Neural cell (in vitro differentiated cells): Measurements from ENCODE around the gene VWA8. TPM values are rescaled to one million over a fixed set of nuclear protein-coding genes. Genes with fewer than 3 reads are reported as not detected.
A peak's percentile ranks its signal among the peaks of the same experiment; 100 is the strongest.

Experiments
- H2AFZ ChIP-seq: fragments of 200-600, 300-800 bp; sonication (generic), shearing (Covaris generic); 2 replicates; pipeline ENCODE4 v1.6.0; 2014; ENCODE audit warnings: low read depth, mild to moderate bottlenecking, antibody characterized with exemption, low read length, moderate library complexity
- H3F3A ChIP-seq: fragments of 200-600 bp; shearing (Covaris generic); 2 replicates; pipeline ENCODE4 v1.6.1; 2016; ENCODE audit warnings: mild to moderate bottlenecking, moderate library complexity, mixed read lengths, antibody characterized with exemption, low read length; ENCODE audit not compliant: insufficient read depth, poor library complexity, severe bottlenecking
- H3K27ac ChIP-seq: fragments of 200-600, 300-800 bp; sonication (generic), shearing (Covaris generic); 2 replicates; pipeline ENCODE4 v1.5.1; 2014; ENCODE audit warnings: mild to moderate bottlenecking, low read length, moderate library complexity
- H3K27me3 ChIP-seq: fragments of 300-800, 200-600 bp; sonication (generic), shearing (Covaris generic); 2 replicates; pipeline ENCODE4 v1.6.0; 2014; ENCODE audit warnings: mild to moderate bottlenecking, low read depth, low read length, moderate library complexity; ENCODE audit not compliant: insufficient read depth
- H3K36me3 ChIP-seq: fragments of 300-800, 200-600 bp; sonication (generic), shearing (Covaris generic); 2 replicates; pipeline ENCODE4 v1.5.1; 2014; ENCODE audit warnings: mild to moderate bottlenecking, antibody characterized with exemption, low read length, moderate library complexity; ENCODE audit not compliant: insufficient read depth
- H3K4me2 ChIP-seq: fragments of 300-800, 200-600 bp; sonication (generic), shearing (Covaris generic); 2 replicates; pipeline ENCODE4 v1.6.0; 2014; ENCODE audit warnings: mild to moderate bottlenecking, low read length
- H3K4me3 ChIP-seq: fragments of 300-800, 200-600 bp; sonication (generic), shearing (Covaris generic); 2 replicates; pipeline ENCODE4 v1.5.1; 2014; ENCODE audit warnings: mild to moderate bottlenecking, low read length, moderate library complexity
- H3K79me2 ChIP-seq: fragments of 200-600 bp; shearing (Covaris generic); replicated peaks from 2 replicates; pipeline ENCODE4 v1.6.0; 2014; ENCODE audit warnings: mild to moderate bottlenecking, low read length, moderate library complexity; ENCODE audit not compliant: insufficient read depth
- H3K9ac ChIP-seq: fragments of 300-800, 200-600 bp; sonication (generic), shearing (Covaris generic); 2 replicates; pipeline ENCODE4 v1.6.1; 2016; ENCODE audit warnings: mild to moderate bottlenecking, low read length, mixed read lengths
- H3K9me2 ChIP-seq: fragments of 200-600 bp; shearing (Covaris generic); 2 replicates; pipeline ENCODE4 v1.6.1; 2016; ENCODE audit warnings: mild to moderate bottlenecking, low read length, mixed read lengths; ENCODE audit not compliant: insufficient read depth
- H3K9me3 ChIP-seq: fragments of 200-600, 300-800 bp; sonication (generic), shearing (Covaris generic); 2 replicates; pipeline ENCODE4 v1.6.1; 2016; ENCODE audit warnings: mild to moderate bottlenecking, mixed run types, low read length, moderate library complexity, mixed read lengths
- H4K20me1 ChIP-seq: fragments of 200-600 bp; shearing (Covaris generic); 2 replicates; pipeline ENCODE4 v1.6.1; 2016; ENCODE audit warnings: mild to moderate bottlenecking, mixed run types; ENCODE audit not compliant: insufficient read depth
- EP300 ChIP-seq: fragments of 450-650 bp; conservative IDR thresholded peaks from 2 replicates; pipeline ENCODE4 v1.6.1; 2014; ENCODE audit warnings: antibody characterized with exemption, mild to moderate bottlenecking, moderate library complexity; ENCODE audit not compliant: poor library complexity, severe bottlenecking
- EZH2 ChIP-seq: fragments of 200-600, 300-800 bp; shearing (Covaris generic), sonication (generic); IDR thresholded peaks from 2 replicates; pipeline ENCODE4 v1.6.1; 2014; ENCODE audit warnings: antibody characterized with exemption, low read length, borderline replicate concordance, mild to moderate bottlenecking; ENCODE audit not compliant: insufficient read depth, poor library complexity, severe bottlenecking
- MXI1 ChIP-seq: fragments of 450-650 bp; conservative IDR thresholded peaks from 2 replicates; pipeline ENCODE4 v1.6.1; 2014; ENCODE audit warnings: antibody characterized with exemption, mild to moderate bottlenecking; ENCODE audit not compliant: poor library complexity, severe bottlenecking
- POLR2AphosphoS5 ChIP-seq: IDR thresholded peaks from 2 replicates; pipeline ENCODE4 v1.6.1; 2012
- RAD21 ChIP-seq: fragments of 450-650 bp; conservative IDR thresholded peaks from 2 replicates; pipeline ENCODE4 v1.6.1; 2014; ENCODE audit warnings: antibody characterized with exemption, mild to moderate bottlenecking, moderate library complexity
- SMC3 ChIP-seq: fragments of 450-650 bp; conservative IDR thresholded peaks from 2 replicates; pipeline ENCODE4 v1.6.1; 2014; ENCODE audit warnings: antibody characterized with exemption, mild to moderate bottlenecking, moderate library complexity; ENCODE audit not compliant: poor library complexity
- TAF1 ChIP-seq: IDR thresholded peaks from 2 replicates; pipeline ENCODE4 v1.6.1; 2012; ENCODE audit warnings: low read depth
- polyA plus RNA-seq: library from polyadenylated mRNA; depleted of rRNA; stranded (reverse); fragments of >200 nt; gene quantifications from 2 replicates; pipeline ENCODE4 v1.2.3, GENCODE V29; 2014
- TF ChIP-seq, protein P1 (sequence below): fragments of 450-650 bp; IDR thresholded peaks from 2 replicates; pipeline ENCODE4 v1.5.1; 2014; ENCODE audit warnings: antibody characterized with exemption, mild to moderate bottlenecking, moderate library complexity; ENCODE audit not compliant: poor library complexity, severe bottlenecking
- TF ChIP-seq, protein P2 (sequence below): IDR thresholded peaks from 2 replicates; pipeline ENCODE4 v1.6.1; 2012; ENCODE audit warnings: borderline replicate concordance

VWA8 gene
- polyA plus RNA-seq, 1 donor from 2014 or later: 3.6 TPM

DNA sequence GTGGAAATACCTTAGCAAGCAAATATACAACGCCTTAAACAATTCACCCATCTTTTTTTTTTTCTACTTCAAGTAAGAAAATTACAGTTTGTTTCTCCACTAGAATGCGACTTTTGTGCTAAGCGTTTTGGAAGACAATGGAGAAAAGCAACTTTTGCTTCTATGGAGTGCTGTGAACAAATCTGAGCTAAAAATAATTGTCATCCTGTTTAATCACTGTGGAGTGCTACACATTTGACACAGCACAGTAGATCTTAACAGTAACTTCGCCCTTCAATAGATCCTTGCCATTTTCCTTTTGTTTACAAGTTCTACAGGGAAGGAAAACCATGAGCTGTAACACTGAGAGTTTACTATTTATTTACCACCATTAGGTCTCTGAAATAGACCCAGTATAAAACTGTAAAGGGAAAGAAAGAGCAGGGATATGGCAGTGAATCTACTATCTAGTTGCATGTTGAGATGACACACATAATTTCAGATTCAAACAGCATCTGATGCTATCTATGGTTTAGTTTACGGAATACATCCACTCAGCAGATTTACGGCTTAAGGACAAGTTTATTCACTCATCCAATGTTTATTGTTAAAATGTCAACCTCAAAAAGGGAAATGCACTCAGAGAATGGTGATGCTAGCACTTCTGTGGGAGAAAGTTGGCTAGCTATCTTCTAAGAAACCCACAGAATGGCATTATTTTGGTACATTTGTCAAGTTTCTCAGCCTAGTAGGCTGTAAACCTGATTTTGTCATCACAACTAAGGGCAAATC, 175.3 kb downstream of the VWA8 start:
- H3K4me2 ChIP-seq: no peak overlapping the region
- no peak overlapping the region for H3K9ac ChIP-seq
- no peaks in the 10 kb centered on the region for H3K79me2 ChIP-seq
- H3K4me3 ChIP-seq: no peak overlapping the region
- H3F3A ChIP-seq: no peaks in the 10 kb centered on the region
- no peaks in the 10 kb centered on the region for H3K9me3 ChIP-seq
- no peaks in the 10 kb centered on the region for H3K9me2 ChIP-seq
- TF ChIP-seq, protein P1, sequence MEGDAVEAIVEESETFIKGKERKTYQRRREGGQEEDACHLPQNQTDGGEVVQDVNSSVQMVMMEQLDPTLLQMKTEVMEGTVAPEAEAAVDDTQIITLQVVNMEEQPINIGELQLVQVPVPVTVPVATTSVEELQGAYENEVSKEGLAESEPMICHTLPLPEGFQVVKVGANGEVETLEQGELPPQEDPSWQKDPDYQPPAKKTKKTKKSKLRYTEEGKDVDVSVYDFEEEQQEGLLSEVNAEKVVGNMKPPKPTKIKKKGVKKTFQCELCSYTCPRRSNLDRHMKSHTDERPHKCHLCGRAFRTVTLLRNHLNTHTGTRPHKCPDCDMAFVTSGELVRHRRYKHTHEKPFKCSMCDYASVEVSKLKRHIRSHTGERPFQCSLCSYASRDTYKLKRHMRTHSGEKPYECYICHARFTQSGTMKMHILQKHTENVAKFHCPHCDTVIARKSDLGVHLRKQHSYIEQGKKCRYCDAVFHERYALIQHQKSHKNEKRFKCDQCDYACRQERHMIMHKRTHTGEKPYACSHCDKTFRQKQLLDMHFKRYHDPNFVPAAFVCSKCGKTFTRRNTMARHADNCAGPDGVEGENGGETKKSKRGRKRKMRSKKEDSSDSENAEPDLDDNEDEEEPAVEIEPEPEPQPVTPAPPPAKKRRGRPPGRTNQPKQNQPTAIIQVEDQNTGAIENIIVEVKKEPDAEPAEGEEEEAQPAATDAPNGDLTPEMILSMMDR: no peak
- TF ChIP-seq TAF1 (no peak), RAD21 (no peak), SMC3 (no peak), EZH2 (no peak), POLR2AphosphoS5 (no peak), MXI1 (no peak), EP300 (no peak)
- TF ChIP-seq, protein P2, sequence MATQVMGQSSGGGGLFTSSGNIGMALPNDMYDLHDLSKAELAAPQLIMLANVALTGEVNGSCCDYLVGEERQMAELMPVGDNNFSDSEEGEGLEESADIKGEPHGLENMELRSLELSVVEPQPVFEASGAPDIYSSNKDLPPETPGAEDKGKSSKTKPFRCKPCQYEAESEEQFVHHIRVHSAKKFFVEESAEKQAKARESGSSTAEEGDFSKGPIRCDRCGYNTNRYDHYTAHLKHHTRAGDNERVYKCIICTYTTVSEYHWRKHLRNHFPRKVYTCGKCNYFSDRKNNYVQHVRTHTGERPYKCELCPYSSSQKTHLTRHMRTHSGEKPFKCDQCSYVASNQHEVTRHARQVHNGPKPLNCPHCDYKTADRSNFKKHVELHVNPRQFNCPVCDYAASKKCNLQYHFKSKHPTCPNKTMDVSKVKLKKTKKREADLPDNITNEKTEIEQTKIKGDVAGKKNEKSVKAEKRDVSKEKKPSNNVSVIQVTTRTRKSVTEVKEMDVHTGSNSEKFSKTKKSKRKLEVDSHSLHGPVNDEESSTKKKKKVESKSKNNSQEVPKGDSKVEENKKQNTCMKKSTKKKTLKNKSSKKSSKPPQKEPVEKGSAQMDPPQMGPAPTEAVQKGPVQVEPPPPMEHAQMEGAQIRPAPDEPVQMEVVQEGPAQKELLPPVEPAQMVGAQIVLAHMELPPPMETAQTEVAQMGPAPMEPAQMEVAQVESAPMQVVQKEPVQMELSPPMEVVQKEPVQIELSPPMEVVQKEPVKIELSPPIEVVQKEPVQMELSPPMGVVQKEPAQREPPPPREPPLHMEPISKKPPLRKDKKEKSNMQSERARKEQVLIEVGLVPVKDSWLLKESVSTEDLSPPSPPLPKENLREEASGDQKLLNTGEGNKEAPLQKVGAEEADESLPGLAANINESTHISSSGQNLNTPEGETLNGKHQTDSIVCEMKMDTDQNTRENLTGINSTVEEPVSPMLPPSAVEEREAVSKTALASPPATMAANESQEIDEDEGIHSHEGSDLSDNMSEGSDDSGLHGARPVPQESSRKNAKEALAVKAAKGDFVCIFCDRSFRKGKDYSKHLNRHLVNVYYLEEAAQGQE: no peak
- no peaks in the 10 kb centered on the region for H3K27me3 ChIP-seq
- H2AFZ ChIP-seq: no peak overlapping the region
- H3K27ac ChIP-seq: no peak overlapping the region
- no peaks in the 10 kb centered on the region for H3K36me3 ChIP-seq
- no peaks in the 10 kb centered on the region for H4K20me1 ChIP-seq

DNA sequence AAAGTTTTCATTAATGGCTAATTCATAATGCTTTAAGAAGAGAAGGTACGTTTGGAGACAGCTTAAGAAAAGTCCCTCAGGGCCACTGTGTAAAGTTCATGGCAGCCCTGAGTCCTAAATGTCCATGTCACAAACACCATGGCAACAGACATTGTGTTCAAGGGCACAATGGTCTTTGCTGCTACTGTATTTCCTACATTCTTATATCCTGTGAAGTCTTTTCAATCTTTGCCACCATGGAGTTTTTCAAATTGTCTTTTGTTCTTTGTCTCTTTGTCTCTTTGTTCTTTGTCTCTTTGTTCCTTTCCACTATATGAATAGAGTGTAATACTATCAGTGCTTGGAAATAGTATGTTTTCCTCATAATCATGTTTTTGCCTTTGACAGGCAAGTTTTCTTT, 178.8 kb downstream of the VWA8 start:
- Histone ChIP-seq H3K9me3 (no peaks in the 10 kb centered on the region), H4K20me1 (no peaks in the 10 kb centered on the region), H3F3A (no peaks in the 10 kb centered on the region), H3K9ac (no peak overlapping the region), H3K36me3 (no peaks in the 10 kb centered on the region), H2AFZ (peak overlapping the region; percentile 28), H3K9me2 (no peaks in the 10 kb centered on the region), H3K27me3 (no peaks in the 10 kb centered on the region), H3K27ac (no peak overlapping the region), H3K4me2 (no peak overlapping the region), H3K79me2 (no peaks in the 10 kb centered on the region), H3K4me3 (no peak overlapping the region)
- TF ChIP-seq RAD21 (no peak), EP300 (no peak), MXI1 (no peak), TAF1 (no peak), SMC3 (no peak), POLR2AphosphoS5 (no peak), EZH2 (no peak)
- TF ChIP-seq, protein P1: no peak
- TF ChIP-seq, protein P2: no peak
